ENCODE data around the gene SHKBP1.

SHKBP1 gene

GRCh38 chr19:40603389-40604170 is 26.9 kb downstream of the SHKBP1 start:
- peak; percentile 98 for DNase-seq

DNA sequence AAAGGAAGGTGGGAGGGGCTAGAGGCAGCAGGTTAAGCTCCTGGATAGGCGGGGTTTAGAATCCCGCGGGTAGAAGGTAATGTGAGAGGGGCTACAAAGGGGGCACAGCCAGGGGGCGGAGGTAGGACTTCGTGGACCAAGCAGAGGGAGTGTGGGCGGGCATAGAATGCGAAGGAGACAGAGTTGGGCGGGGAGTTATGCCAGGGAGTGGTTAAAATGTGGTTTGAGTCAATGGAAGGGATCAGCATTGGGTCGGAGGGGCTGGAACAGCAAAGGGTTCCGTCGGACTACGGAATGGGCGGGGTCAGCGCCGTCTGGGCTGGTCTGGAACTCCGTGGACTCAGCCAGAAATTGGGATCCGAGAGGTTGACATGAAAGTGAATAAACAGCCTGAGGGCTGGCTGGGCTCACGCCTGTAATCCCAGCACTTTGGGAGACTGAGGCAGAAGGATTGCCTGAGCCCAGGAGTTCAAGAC is 27.5 kb downstream of the SHKBP1 start:
- DNase-seq = no peak

DNA sequence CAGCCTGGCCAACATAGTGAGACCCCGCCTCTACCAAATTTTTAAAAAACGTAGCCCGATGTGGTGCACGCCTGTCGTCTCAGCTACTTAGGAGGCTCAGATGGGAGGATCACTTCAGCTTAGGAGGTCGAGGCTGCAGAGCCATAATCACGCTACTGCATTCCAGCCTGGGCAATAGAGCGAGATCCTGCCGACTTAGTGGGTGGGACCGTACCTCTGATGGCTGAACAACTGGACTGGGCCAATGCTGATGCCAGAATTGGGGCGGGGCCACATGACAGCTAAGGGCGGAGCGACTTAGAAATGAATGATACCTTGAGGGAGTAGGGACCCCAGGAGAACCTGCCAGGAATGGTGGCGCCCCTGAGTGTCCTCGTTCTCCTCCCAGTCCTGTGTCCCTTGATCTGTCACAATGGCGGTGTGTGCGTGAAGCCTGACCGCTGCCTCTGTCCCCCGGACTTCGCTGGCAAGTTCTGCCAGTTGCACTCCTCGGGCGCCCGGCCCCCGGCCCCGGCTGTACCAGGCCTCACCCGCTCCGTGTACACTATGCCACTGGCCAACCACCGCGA is 28.1 kb downstream of the SHKBP1 start:
- no peak for DNase-seq

DNA sequence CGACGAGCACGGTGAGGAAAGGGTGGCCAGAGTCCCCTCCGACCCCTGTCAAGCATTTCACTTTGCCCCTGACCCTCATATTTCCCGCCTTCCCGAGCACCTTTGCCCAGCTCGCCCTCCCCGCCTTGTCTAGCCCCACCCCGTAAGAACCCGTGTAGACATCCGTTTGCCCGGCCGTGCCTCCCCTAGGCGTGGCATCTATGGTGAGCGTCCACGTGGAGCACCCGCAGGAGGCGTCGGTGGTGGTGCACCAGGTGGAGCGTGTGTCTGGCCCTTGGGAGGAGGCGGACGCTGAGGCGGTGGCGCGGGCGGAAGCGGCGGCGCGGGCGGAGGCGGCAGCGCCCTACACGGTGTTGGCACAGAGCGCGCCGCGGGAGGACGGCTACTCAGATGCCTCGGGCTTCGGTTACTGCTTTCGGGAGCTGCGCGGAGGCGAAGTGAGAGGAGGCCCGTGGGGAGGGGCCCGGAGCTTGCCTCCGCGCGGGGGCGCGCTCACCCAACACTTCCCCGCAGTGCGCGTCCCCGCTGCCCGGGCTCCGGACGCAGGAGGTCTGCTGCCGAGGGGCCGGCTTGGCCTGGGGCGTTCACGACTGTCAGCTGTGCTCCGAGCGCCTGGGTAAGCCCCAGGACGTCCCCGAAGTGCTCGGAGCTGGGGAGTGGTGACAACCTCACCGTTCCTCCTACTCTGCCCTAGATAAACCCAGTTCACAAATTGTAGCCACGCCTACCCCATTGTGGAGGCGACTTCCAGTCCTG is 28.7 kb downstream of the SHKBP1 start:
- peak; percentile 63 for DNase-seq

GRCh38 chr19:40607311-40608239 is 30.9 kb downstream of the SHKBP1 start:
- DNase-seq = no peak

- DNase-seq = no peak
Observed at GRCh38 chr19:40608240-40608621, 31.6 kb downstream of the SHKBP1 start.

DNA sequence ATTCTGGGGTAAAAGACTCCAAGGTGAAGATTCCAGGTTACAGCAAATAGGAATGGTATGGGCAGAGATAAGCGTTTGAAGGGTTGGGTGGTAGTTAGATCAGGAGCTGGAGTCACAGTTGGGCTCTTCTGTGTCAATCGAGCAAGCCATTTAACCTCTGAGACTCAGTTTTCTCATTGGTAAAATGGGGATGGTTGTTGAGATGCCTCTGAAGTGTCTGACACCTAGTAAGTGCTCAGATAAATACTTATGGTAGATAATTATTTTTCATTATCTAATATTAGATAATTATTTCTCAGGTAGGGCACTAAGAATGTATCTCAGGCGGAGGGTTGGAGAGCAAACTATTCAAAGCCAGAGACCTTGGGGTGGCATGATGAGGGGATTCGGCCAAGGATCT is 32.3 kb downstream of the SHKBP1 start:
- DNase-seq = no peak

DNA sequence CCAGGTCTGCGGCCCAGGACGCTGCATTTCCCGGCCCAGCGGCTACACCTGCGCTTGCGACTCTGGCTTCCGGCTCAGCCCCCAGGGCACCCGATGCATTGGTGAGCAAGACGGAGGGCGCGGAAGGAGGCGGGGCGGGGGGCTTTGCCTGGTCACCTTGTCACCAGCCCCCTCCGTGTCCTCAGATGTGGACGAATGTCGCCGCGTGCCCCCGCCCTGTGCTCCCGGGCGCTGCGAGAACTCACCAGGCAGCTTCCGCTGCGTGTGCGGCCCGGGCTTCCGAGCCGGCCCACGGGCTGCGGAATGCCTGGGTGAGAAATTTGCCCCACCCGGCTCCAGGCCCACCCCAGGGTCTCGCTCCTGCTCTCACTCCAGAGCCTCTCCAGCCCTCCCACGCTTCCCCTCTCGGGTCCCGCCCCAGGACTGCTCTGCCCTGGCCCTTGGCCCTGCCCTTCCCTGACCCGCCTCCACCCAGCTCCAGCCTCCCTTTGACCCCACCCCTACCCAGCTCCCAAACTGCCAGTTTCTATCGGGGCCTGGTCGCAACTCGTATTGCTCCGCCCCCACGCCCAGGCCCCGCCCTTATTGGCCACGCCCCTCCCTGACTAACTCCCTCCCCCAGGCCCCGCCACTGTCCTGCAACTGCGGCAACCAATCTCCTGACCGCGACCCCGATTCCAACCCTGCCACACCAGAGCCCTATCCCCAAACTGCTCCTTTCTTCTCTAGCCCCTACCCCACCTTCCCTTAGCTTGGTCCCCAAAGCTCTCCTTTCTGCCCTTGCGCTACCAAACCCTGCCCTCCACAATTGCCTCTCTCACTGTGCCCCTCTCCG is 33.1 kb downstream of the SHKBP1 start:
- DNase-seq = peak; percentile 33

- DNase-seq = no peak
Observed at GRCh38 chr19:40610396-40611064, 33.9 kb downstream of the SHKBP1 start.

DNA sequence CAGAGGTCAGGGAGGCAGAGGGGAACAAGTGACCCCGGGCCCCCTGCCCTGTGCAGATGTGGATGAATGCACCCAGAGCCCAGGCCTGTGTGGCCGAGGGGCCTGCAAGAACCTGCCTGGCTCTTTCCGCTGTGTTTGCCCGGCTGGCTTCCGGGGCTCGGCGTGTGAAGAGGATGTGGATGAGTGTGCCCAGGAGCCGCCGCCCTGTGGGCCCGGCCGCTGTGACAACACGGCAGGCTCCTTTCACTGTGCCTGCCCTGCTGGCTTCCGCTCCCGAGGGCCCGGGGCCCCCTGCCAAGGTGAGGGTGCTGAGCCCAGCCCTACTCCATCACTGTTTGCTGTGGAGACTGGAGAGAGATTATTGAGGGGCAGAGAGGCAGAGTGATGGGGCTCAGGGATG is 34.4 kb downstream of the SHKBP1 start:
- no peak for DNase-seq

- DNase-seq = no peak
Observed at GRCh38 chr19:40611900-40612698, 35.4 kb downstream of the SHKBP1 start.

DNA sequence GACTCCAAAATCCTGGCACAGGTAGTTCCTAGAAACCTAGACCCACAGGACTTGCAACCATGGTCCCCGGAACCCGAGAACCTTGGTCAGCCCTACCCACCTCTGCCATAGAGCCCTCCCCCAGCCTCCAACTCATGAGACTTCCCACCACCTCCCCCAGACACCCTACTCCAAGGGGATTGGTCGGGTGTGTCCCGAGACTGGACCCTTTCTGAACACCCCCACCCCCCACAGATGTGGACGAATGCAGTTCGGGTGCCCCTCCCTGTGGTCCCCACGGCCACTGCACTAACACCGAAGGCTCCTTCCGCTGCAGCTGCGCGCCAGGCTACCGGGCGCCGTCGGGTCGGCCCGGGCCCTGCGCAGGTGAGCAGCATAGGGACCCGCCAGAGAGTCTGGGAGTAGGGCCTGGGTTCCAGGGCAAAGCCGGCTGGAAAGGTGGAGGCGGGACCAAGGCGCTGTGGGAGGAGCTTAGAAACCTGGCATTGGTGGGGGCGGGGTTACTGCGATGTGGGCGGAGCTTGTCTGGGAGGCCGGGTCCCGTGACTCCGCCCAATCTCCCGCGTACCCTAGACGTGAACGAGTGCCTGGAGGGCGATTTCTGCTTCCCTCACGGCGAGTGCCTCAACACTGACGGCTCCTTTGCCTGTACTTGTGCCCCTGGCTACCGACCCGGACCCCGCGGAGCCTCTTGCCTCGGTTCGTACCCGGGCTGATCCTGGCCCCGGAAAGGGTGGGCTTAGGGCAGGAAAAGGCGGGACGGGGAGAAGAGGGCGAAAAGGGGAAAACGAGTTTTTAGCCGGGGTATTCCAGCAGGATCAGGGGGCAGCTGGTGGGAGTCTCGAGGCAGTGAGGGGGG is 36.4 kb downstream of the SHKBP1 start:
- peak; percentile 24 for DNase-seq

- peak; percentile 80 for DNase-seq
Observed at GRCh38 chr19:40613690-40614621, 37.3 kb downstream of the SHKBP1 start.

DNA sequence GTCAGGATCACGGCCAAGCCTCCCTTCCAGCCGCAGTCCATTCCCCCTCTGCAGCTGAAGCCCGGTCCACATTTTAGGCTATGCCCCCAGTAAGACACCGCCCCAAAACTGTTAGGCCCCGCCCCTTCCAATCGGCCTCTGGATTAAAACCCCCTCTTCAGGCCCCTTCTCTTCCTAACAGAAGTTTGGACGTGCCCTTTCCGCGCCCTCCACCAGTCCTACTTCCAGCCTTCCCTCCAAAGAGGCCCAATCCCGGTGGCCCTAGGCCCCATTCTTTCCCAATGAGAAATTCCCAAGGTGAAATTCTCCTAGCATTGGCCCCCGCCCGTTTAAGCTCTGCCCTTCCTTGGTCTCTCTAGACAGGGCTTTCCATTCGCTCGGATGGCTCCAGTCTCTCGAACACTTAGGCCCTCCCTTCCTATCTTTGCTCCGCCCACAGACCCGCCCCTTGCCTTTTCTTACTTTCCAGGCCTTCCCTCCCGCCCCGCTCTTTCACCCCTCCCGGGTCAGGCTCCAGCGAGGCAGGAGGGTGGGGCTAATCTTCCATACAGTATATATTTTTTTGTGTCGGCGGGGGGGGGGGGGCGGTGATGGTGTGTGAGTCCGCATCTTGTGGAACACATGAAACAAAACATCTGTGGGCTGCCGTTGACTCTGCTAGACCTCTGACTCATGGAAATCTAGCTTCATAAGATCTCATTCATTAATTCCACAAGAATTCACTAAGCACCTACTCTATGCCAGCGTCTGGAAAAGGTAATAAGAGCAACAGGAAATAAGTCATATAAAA is 38.1 kb downstream of the SHKBP1 start:
- DNase-seq = peak; percentile 71

- DNase-seq = no peak
Observed at GRCh38 chr19:40616178-40616577, 39.5 kb downstream of the SHKBP1 start.

- no peak for DNase-seq
Observed at GRCh38 chr19:40616941-40617340, 40.3 kb downstream of the SHKBP1 start.

DNA sequence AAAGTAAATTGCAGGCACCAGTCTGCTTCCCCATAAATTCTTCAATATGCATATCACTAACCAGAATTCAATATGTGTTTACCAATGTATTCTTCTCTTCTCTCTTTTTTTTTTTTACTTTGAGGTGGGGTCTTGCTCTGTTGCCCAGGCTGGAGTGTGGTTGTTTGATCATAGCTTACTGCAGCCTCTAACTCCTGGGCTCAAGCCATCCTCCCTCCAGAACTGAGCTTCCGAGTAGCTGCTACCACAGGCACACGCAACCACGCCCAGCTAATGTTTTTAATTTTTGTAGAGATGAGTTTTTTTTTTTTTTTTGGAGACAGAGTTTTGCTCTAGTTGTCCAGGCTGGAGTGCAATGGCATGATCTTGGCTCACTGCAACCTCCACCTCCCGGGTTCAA is 41.3 kb downstream of the SHKBP1 start:
- no peak for DNase-seq

Measured in NCI-H526 treated with DMSO at 0.1 percent for 48 hours (cell line).